Measurements from ENCODE around the gene MTMR3. TPM values are rescaled to one million over a fixed set of nuclear protein-coding genes. Genes with fewer than 3 reads are reported as not detected.
"Not testable (repeated sequence)": the region's sequence is repeated elsewhere in the genome, so short reads cannot be mapped to it uniquely, and the experiment has no call there.

The MTMR3 gene
- total and polyA plus RNA-seq, 2 experiments from 2014 or later: 12.6 to 22.2 TPM

DNA sequence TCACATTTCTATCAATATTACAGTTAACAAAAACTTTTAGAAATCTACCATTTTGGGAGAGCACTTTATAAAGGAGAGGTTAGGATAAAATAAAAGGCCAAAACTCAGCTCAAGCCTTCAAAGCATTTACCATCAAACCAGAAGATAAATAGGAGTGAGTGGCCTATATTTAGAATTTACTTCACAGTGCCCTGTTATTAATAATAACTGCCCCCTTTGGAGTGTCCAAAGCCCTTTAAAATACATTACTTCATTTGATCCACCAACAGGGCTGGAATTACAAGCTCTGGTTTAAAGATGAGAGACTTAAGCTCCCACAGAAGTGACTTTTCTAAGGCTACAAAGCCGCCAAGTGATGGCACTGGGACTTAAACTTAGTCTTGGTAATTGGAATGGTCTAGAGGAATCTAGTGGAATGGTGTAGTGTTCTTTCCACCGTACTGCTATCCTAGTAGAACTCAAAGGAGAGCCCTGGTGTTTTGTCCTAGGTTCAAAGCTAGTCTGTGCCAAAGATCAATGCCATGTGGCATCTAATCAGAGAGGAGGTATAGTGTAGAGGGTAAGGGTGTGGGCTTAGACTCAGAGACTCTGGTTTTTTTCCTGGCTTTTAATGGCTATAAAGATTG lies 21.2 kb upstream of the MTMR3 start:
- in situ Hi-C loops (cut with MboI): no loop called here

GRCh38 chr22:29865572-29865971 lies 17.4 kb upstream of the MTMR3 start:
- H3K27ac ChIP-seq; H2AFZ ChIP-seq; H3F3A ChIP-seq (ENCODE audit: insufficient read depth); H3K27me3 ChIP-seq (replicated peaks; ENCODE audit: insufficient read depth); H3K9ac ChIP-seq; H3K4me3 ChIP-seq; H3K9me3 ChIP-seq (ENCODE audit: low read depth); H3K79me2 ChIP-seq (ENCODE audit: insufficient read depth); in situ Hi-C loops (cut with MboI); H4K20me1 ChIP-seq (ENCODE audit: insufficient read depth); DNase-seq; H3K9me2 ChIP-seq (ENCODE audit: insufficient read depth); H3K4me1 ChIP-seq (ENCODE audit: insufficient read depth); H3K4me2 ChIP-seq (ENCODE audit: unreplicated experiment); H3K36me3 ChIP-seq (ENCODE audit: low read depth): not testable (repeated sequence)
- WGBS, 2 experiments (ENCODE audit: low coverage in 1 of 2, low lambda C conversion rate in 2 of 2, missing lambda C conversion rate in 2 of 2): 86 to 87% methylated on average over 13 of the region's 13 CpGs

More for the DNA sequence above, 21.2 kb upstream of the MTMR3 start:
- Histone ChIP-seq H3K9me2 (ENCODE audit: insufficient read depth) (no peaks in the 10 kb centered on the region), H2AFZ (no peak overlapping the region), H3K4me1 (ENCODE audit: insufficient read depth) (no peaks in the 10 kb centered on the region), H3K79me2 (ENCODE audit: insufficient read depth) (no peaks in the 10 kb centered on the region), H3K36me3 (ENCODE audit: low read depth) (no peaks in the 10 kb centered on the region), H3K9me3 (ENCODE audit: low read depth) (no peaks in the 10 kb centered on the region), H3K9ac (no peak overlapping the region), H3K4me2 (ENCODE audit: unreplicated experiment) (no peak overlapping the region), H3K27ac (no peak overlapping the region), H3K27me3 (replicated peaks; ENCODE audit: insufficient read depth) (no peaks in the 10 kb centered on the region), H3F3A (ENCODE audit: insufficient read depth) (no peaks in the 10 kb centered on the region), H4K20me1 (ENCODE audit: insufficient read depth) (no peaks in the 10 kb centered on the region), H3K4me3 (no peak overlapping the region)
- TF ChIP-seq EZH2 (IDR thresholded peaks at IDR 0.05; ENCODE audit: insufficient read depth, poor library complexity, severe bottlenecking) (no peak), EZH2phosphoT487 (IDR thresholded peaks at IDR 0.05; ENCODE audit: insufficient read depth, low read depth) (no peak)
- no peak for DNase-seq
- WGBS, 2 experiments (ENCODE audit: low coverage in 1 of 2, low lambda C conversion rate in 2 of 2, missing lambda C conversion rate in 2 of 2): 70 to 74% methylated on average over 2 of the region's 2 CpGs

DNA sequence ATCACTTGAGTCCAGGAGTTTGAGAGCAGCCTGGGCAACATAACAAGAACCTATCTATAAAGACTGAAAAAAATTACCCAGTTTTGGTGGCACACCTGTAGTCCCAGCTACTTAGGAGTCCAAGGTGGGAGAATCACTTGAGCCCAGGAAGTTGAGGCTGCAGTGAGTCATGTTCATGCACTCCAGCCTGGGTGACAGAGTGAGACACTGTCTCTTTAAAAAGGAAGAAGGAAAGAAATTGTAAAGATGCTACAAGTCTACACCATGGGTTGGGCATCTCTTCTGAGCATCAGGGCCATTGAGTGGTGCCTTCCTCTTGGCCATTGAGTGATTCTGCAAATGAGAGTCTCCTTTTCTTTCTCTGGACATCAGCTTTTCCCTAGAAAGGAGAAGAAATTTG lies 15.7 kb upstream of the MTMR3 start:
- H3K4me2 ChIP-seq (ENCODE audit: unreplicated experiment): no peak overlapping the region
- no peaks in the 10 kb centered on the region for H3K4me1 ChIP-seq (ENCODE audit: insufficient read depth)
- no peaks in the 10 kb centered on the region for H3K9me3 ChIP-seq (ENCODE audit: low read depth)
- no peak for DNase-seq
- no peak overlapping the region for H3K27ac ChIP-seq
- H4K20me1 ChIP-seq (ENCODE audit: insufficient read depth): no peaks in the 10 kb centered on the region
- in situ Hi-C loops (cut with MboI): no loop called here
- H3K9ac ChIP-seq: no peak overlapping the region
- no peak overlapping the region for H3K4me3 ChIP-seq
- no peaks in the 10 kb centered on the region for H3F3A ChIP-seq (ENCODE audit: insufficient read depth)
- H3K9me2 ChIP-seq (ENCODE audit: insufficient read depth): no peaks in the 10 kb centered on the region
- no peak overlapping the region for H2AFZ ChIP-seq
- TF ChIP-seq EZH2phosphoT487 (IDR thresholded peaks at IDR 0.05; ENCODE audit: insufficient read depth, low read depth) (no peak), EZH2 (IDR thresholded peaks at IDR 0.05; ENCODE audit: insufficient read depth, poor library complexity, severe bottlenecking) (no peak)
- H3K27me3 ChIP-seq (replicated peaks; ENCODE audit: insufficient read depth): no peaks in the 10 kb centered on the region
- no peaks in the 10 kb centered on the region for H3K79me2 ChIP-seq (ENCODE audit: insufficient read depth)
- H3K36me3 ChIP-seq (ENCODE audit: low read depth): no peaks in the 10 kb centered on the region

GRCh38 chr22:29867851-29868250 lies 15.1 kb upstream of the MTMR3 start:
- Histone ChIP-seq H3K9ac (no peak overlapping the region), H3K27me3 (replicated peaks; ENCODE audit: insufficient read depth) (no peaks in the 10 kb centered on the region), H3K27ac (no peak overlapping the region), H2AFZ (no peak overlapping the region), H3K4me3 (no peak overlapping the region), H3K9me2 (ENCODE audit: insufficient read depth) (no peaks in the 10 kb centered on the region), H3K36me3 (ENCODE audit: low read depth) (no peaks in the 10 kb centered on the region), H3K4me2 (ENCODE audit: unreplicated experiment) (no peak overlapping the region), H4K20me1 (ENCODE audit: insufficient read depth) (no peaks in the 10 kb centered on the region), H3K4me1 (ENCODE audit: insufficient read depth) (no peaks in the 10 kb centered on the region), H3F3A (ENCODE audit: insufficient read depth) (no peaks in the 10 kb centered on the region), H3K79me2 (ENCODE audit: insufficient read depth) (no peaks in the 10 kb centered on the region), H3K9me3 (ENCODE audit: low read depth) (no peaks in the 10 kb centered on the region)
- 83 to 84% methylated on average over 3 of the region's 3 CpGs for WGBS, 2 experiments (ENCODE audit: low coverage in 1 of 2, low lambda C conversion rate in 2 of 2, missing lambda C conversion rate in 2 of 2)
- no peak for DNase-seq
- TF ChIP-seq EZH2phosphoT487 (IDR thresholded peaks at IDR 0.05; ENCODE audit: insufficient read depth, low read depth) (no peak), EZH2 (IDR thresholded peaks at IDR 0.05; ENCODE audit: insufficient read depth, poor library complexity, severe bottlenecking) (no peak)
- in situ Hi-C loops (cut with MboI): no loop called here

DNA sequence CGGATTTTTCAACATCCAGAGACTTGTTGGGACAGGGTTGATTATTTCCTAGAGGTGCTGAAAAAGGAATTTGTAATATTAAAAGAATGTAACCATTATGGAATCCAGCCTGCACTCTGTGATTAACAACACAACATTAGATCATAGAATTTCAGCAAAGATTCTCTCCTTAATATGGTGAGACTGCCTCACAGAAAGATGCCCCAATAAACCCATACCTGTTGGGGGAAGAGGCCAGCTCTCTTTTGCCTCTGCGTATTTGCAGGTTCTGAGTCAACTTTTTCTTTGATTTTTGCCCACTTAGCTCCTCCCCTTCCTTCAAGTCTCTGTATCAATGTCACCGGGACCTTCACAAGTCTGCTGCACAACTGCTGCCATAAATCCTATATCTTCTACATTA lies 12.4 kb upstream of the MTMR3 start:
- no peak for TF ChIP-seq EZH2 (IDR thresholded peaks at IDR 0.05; ENCODE audit: insufficient read depth, poor library complexity, severe bottlenecking)
- no peak for TF ChIP-seq EZH2phosphoT487 (IDR thresholded peaks at IDR 0.05; ENCODE audit: insufficient read depth, low read depth)
- Histone ChIP-seq H2AFZ (no peak overlapping the region), H3K27ac (no peak overlapping the region), H3K9me2 (ENCODE audit: insufficient read depth) (no peaks in the 10 kb centered on the region), H3K4me3 (no peak overlapping the region), H3K4me2 (ENCODE audit: unreplicated experiment) (no peak overlapping the region), H3K9me3 (ENCODE audit: low read depth) (no peaks in the 10 kb centered on the region), H3K27me3 (replicated peaks; ENCODE audit: insufficient read depth) (0 out of 2 replicates have a peak, but pooled peaks cover 5% of the 10 kb centered on the region), H3K36me3 (ENCODE audit: low read depth) (no peaks in the 10 kb centered on the region), H3F3A (ENCODE audit: insufficient read depth) (no peaks in the 10 kb centered on the region), H3K79me2 (ENCODE audit: insufficient read depth) (no peaks in the 10 kb centered on the region), H3K9ac (no peak overlapping the region), H3K4me1 (ENCODE audit: insufficient read depth) (no peaks in the 10 kb centered on the region), H4K20me1 (ENCODE audit: insufficient read depth) (no peaks in the 10 kb centered on the region)
- DNase-seq: no peak
- WGBS, 2 experiments (ENCODE audit: low coverage in 1 of 2, low lambda C conversion rate in 2 of 2, missing lambda C conversion rate in 2 of 2): 64 to 73% methylated on average over 3 of the region's 3 CpGs
- in situ Hi-C loops (cut with MboI): no loop called here

Measured in GM23248 (cell line).